HepG2 (cell line): ENCODE results near the gene ADGRB2. TPM values are rescaled to one million over a fixed set of nuclear protein-coding genes. Genes with fewer than 3 reads are reported as not detected.

Experiments
- ATAC-seq: fragments of 200-7000 bp; cut with Tn5 transposase; 3 replicates; pipeline ENCODE4 v1.9.1; 2020; ENCODE audit warnings: mild to moderate bottlenecking, moderate library complexity
- BruUV-seq: library from RNA; stranded (reverse); fragments of 400-500 nt; replicated peaks from 2 replicates; lab custom pipeline; 2021; lab: Mats Ljungman, UMichigan
- CTCF ChIA-PET: fragments of 300-600 bp; formaldehyde crosslinking; extraction: SDS; loops from one replicate; lab custom pipeline; 2021; ENCODE audit warnings: low total read pairs, inconsistent platforms, low intra/inter-chr PET ratio; lab: Yijun Ruan, JAX
- POLR2A ChIA-PET: fragments of 350-600 bp; sonication (Branson Sonifier 250); formaldehyde crosslinking; loops from one replicate; lab custom pipeline; 2020; ENCODE audit warnings: antibody characterized with exemption, inconsistent platforms; lab: Yijun Ruan, JAX
- DNase-seq: peaks from one replicate; pipeline ENCODE4 v3.0.0-alpha.2; 2015; ENCODE audit warnings: low spot score
- FAIRE-seq: peaks from 3 replicates; lab custom pipeline; 2011; peaks lifted over from hg19 to GRCh38; lab: Jason Lieb, UNC
- H2AFZ ChIP-seq: one replicate; pipeline ENCODE4 v1.6.1; 2011; ENCODE audit warnings: low read length, inconsistent platforms
- H3K27ac ChIP-seq: fragments of 300-600 bp; 3 replicates; pipeline ENCODE4 v1.8.0; 2011; ENCODE audit warnings: mixed run types, mild to moderate bottlenecking, mixed read lengths, low read length, inconsistent platforms; ENCODE audit not compliant: insufficient read depth; ENCODE audit errors: extremely low read length
- H3K27me3 ChIP-seq, 2 experiments: fragments of 200-600 bp in 1 of 2; 2 replicates in 1 of 2; 3 replicates in 1 of 2; pipeline versions ENCODE4 v1.6.0 to v1.8.0; 2011; ENCODE audit warnings: low read length in 2 of 2, mild to moderate bottlenecking in 2 of 2, moderate library complexity in 2 of 2, inconsistent platforms in 1 of 2; ENCODE audit not compliant: insufficient read depth in 2 of 2, control insufficient read depth in 1 of 2
- H3K36me3 ChIP-seq, 2 experiments: fragments of 200-600 bp in 1 of 2; replicated peaks in 1 of 2; 2 replicates in 1 of 2; 3 replicates in 1 of 2; pipeline versions ENCODE4 v1.5.1 to v1.8.0; 2011; ENCODE audit warnings: low read length in 2 of 2, inconsistent platforms in 1 of 2; ENCODE audit not compliant: insufficient read depth in 2 of 2, control insufficient read depth in 1 of 2
- H3K4me1 ChIP-seq: 2 replicates; pipeline ENCODE4 v1.5.1; 2012; ENCODE audit warnings: low read length, inconsistent platforms; ENCODE audit not compliant: insufficient read depth
- H3K4me2 ChIP-seq: 2 replicates; pipeline ENCODE4 v1.6.0; 2011; ENCODE audit warnings: low read depth, low read length, inconsistent platforms
- H3K4me3 ChIP-seq, 3 experiments: fragments of 200-600 bp in 1 of 3; sonication (generic), shearing (Covaris generic) in 1 of 3; replicated peaks in 1 of 3; 2 replicates each; pipeline ENCODE4 v1.5.1; 2011 to 2016; ENCODE audit warnings: low read length in 3 of 3, inconsistent platforms in 2 of 3, low read depth in 2 of 3, mild to moderate bottlenecking in 2 of 3, control low read depth in 1 of 3, mixed read lengths in 1 of 3; ENCODE audit not compliant: insufficient read depth in 1 of 3
- H3K79me2 ChIP-seq: one replicate; pipeline ENCODE4 v1.6.1; 2011; ENCODE audit warnings: low read length, inconsistent platforms; ENCODE audit not compliant: insufficient read depth
- H3K9ac ChIP-seq: 2 replicates; pipeline ENCODE4 v1.6.0; 2011; ENCODE audit warnings: mild to moderate bottlenecking, low read depth, low read length, inconsistent platforms; ENCODE audit not compliant: insufficient read depth
- H3K9me3 ChIP-seq: 2 replicates; pipeline ENCODE4 v1.5.1; 2012; ENCODE audit warnings: mild to moderate bottlenecking, low read length
- H4K20me1 ChIP-seq: 2 replicates; pipeline ENCODE4 v1.6.0; 2011; ENCODE audit warnings: inconsistent platforms, mild to moderate bottlenecking, low read length, moderate library complexity; ENCODE audit not compliant: insufficient read depth
- BRF2 ChIP-seq: sonication (generic); formaldehyde crosslinking; IDR thresholded peaks from 2 replicates; pipeline ENCODE4 v1.8.1; 2022; ENCODE audit warnings: mild to moderate bottlenecking, missing genetic modification reagents
- DMTF1 ChIP-seq: sonication (generic); formaldehyde crosslinking; IDR thresholded peaks from 2 replicates; pipeline ENCODE4 v1.4.0; 2020; ENCODE audit warnings: mild to moderate bottlenecking, missing genetic modification reagents
- FOXO4 ChIP-seq: sonication (generic); formaldehyde crosslinking; conservative IDR thresholded peaks from 2 replicates; pipeline ENCODE4 v1.8.1; 2023; ENCODE audit warnings: missing genetic modification reagents
- GABPA ChIP-seq, 2 experiments: IDR thresholded peaks; 2 replicates each; pipeline ENCODE4 v1.6.1; 2011 to 2016; ENCODE audit warnings: low read depth in 2 of 2, low read length in 1 of 2, missing biosample characterization in 1 of 2, missing genetic modification characterization in 1 of 2
- HINFP ChIP-seq: sonication (generic); formaldehyde crosslinking; IDR thresholded peaks from 2 replicates; pipeline ENCODE4 v1.4.0; 2020; ENCODE audit warnings: low read depth, mild to moderate bottlenecking, missing genetic modification reagents
- KDM6A ChIP-seq: IDR thresholded peaks from 2 replicates; pipeline ENCODE4 v1.6.1; 2016; ENCODE audit warnings: low read depth
- RORA ChIP-seq: sonication (generic); formaldehyde crosslinking; IDR thresholded peaks from 2 replicates; pipeline ENCODE4 v1.5.0; 2020; ENCODE audit warnings: mild to moderate bottlenecking, missing genetic modification reagents, moderate library complexity
- UBTF ChIP-seq: sonication (generic); formaldehyde crosslinking; IDR thresholded peaks from 2 replicates; pipeline ENCODE4 v1.4.0; 2020; ENCODE audit warnings: mild to moderate bottlenecking, missing genetic modification reagents
- ZFP41 ChIP-seq: sonication (generic); formaldehyde crosslinking; IDR thresholded peaks from 2 replicates; pipeline ENCODE4 v1.4.0; 2020; ENCODE audit warnings: mild to moderate bottlenecking, missing genetic modification reagents, borderline replicate concordance
- ZNF281 ChIP-seq: sonication (generic); formaldehyde crosslinking; IDR thresholded peaks from 2 replicates; pipeline ENCODE4 v1.4.0; 2020; ENCODE audit warnings: missing genetic modification reagents, borderline replicate concordance
- ZNF331 ChIP-seq: sonication (generic); formaldehyde crosslinking; IDR thresholded peaks from 2 replicates; pipeline ENCODE4 v1.4.0; 2020; ENCODE audit warnings: missing genetic modification reagents
- ZNF501 ChIP-seq: sonication (generic); formaldehyde crosslinking; IDR thresholded peaks from 2 replicates; pipeline ENCODE4 v1.5.1; 2020; ENCODE audit warnings: mild to moderate bottlenecking, moderate library complexity, missing genetic modification reagents
- WGBS: methylation state at CpG from one replicate; pipeline ENCODE4 v1.1.6; 2017; ENCODE audit warnings: low lambda C conversion rate; 5-methylcytosine and 5-hydroxymethylcytosine counted together
- in situ Hi-C: cut with HindIII; loops from 2 replicates; pipeline ENCODE4 v1.10.0; 2017; ENCODE audit warnings: low pct_unique_long_range_greater_than_20kb; ENCODE audit not compliant: extremely low pct_ligation_motif_present
- intact Hi-C: fragments of 100-400 bp; cut with micrococcal nuclease; formaldehyde crosslinking; loops from one replicate; pipeline ENCODE4 v1.10.0; 2022; ENCODE audit not compliant: unreplicated experiment
- polyA plus RNA-seq, 8 experiments: library from polyadenylated mRNA; depleted of rRNA in 3 of 8; stranded (reverse) in 7 of 8; unstranded in 1 of 8; fragments of >200 nt; fragmentation: Illumina TruSeq in 4 of 8; extraction: Trizol in 4 of 8; gene quantifications; 2 replicates each; pipeline versions ENCODE4 v1.2.1 to v1.2.3, GENCODE V29; 2011 to 2016; ENCODE audit warnings: low read depth in 4 of 8, missing spikeins in 1 of 8, mixed read lengths in 1 of 8; ENCODE audit not compliant: insufficient read depth in 1 of 8
- total RNA-seq, 5 experiments: library from RNA; depleted of rRNA; stranded (reverse); fragments of >200 nt; fragmentation: Illumina TruSeq; extraction: Trizol; gene quantifications; 2 replicates each; pipeline ENCODE4 v1.2.3, GENCODE V29; 2016; ENCODE audit warnings: low read depth in 1 of 5

The ADGRB2 gene
- total and polyA plus RNA-seq, 2 of the 13 experiments (the other 11 are each of a cell fraction or from before 2014, with no cell fraction given), result 0.03 to 0.09 TPM

- Histone ChIP-seq H3K9ac (no peak overlapping the region), H2AFZ (no peak overlapping the region), H4K20me1 (no peaks in the 10 kb centered on the region), H3K27ac (no peak overlapping the region), H3K79me2 (no peaks in the 10 kb centered on the region), H3K4me2 (no peak overlapping the region), H3K9me3 (no peaks in the 10 kb centered on the region), H3K4me3 (no peak overlapping the region), H3K27me3 (peaks cover 4 to 39% of the 10 kb centered on the region in 2 experiments; a peak in 4 of 5 replicates), H3K4me1 (no peaks in the 10 kb centered on the region), H3K36me3 (no peaks in the 10 kb centered on the region)
- ChIA-PET CTCF (no interaction called here), POLR2A (no interaction called here)
- WGBS, result 21% methylated on average over 8 of the region's 8 CpGs
- BruUV-seq, result no TSS peak
- FAIRE-seq (no peak), ATAC-seq (no peak), DNase-seq (no peak)
- in situ Hi-C loops, result no loop called here
- intact Hi-C loops, result no loop called here
- TF ChIP-seq ZNF501 (CRISPR knock-in tag) (no peak), DMTF1 (CRISPR knock-in tag) (no peak), GABPA (IDR thresholded peaks at IDR 0.05; ENCODE audit: low read depth, low read length) (no peak), GABPA (CRISPR knock-in tag; IDR thresholded peaks at IDR 0.05; ENCODE audit: low read depth) (no peak), ZNF281 (no peak), UBTF (CRISPR knock-in tag) (no peak), RORA (CRISPR knock-in tag) (no peak), ZNF331 (CRISPR knock-in tag) (no peak), HINFP (CRISPR knock-in tag) (no peak), KDM6A (CRISPR knock-in tag) (no peak), ZFP41 (CRISPR knock-in tag) (no peak), FOXO4 (CRISPR knock-in tag) (no peak), BRF2 (CRISPR knock-in tag) (no peak)
These were observed 33.9 kb upstream of the ADGRB2 start for GRCh38 chr1:31798086-31798432.
